Measurements from ENCODE around the gene SLC29A4. TPM values are rescaled to one million over a fixed set of nuclear protein-coding genes. Genes with fewer than 3 reads are reported as not detected.
A peak's percentile ranks its signal among the peaks of the same experiment; 100 is the strongest.

SLC29A4 gene
- total RNA-seq, 1 donor from 2014 or later, result 39.0 TPM

DNA sequence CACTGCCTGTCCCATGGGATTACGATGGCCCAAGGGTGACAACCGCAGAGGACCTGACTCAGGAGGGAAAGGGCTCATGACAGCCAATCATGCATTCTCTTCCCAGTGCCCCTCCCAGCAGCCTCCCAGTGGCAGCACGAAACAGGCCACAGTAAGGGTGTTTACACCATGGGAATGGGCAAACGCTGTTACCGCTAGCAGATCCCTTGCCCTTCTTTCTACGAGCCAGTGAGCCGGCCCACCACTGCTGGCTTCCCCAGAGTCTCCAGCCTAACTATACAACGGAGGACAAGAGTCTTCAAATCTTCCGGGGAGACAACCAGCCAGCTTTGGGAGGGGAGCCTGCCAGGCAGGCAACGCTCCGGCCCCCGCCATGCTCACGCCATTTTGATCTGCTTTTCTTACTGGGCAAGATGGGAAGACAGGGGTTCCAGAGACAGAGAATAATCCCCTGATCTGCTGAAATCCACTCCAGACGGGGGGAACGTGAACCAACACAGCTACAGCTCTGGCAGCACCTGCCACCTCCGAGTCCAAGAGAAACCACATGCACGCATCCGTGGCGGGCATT is 69.8 kb downstream of the SLC29A4 start:
- DNase-seq (ENCODE audit: low read depth), result no peak

DNA sequence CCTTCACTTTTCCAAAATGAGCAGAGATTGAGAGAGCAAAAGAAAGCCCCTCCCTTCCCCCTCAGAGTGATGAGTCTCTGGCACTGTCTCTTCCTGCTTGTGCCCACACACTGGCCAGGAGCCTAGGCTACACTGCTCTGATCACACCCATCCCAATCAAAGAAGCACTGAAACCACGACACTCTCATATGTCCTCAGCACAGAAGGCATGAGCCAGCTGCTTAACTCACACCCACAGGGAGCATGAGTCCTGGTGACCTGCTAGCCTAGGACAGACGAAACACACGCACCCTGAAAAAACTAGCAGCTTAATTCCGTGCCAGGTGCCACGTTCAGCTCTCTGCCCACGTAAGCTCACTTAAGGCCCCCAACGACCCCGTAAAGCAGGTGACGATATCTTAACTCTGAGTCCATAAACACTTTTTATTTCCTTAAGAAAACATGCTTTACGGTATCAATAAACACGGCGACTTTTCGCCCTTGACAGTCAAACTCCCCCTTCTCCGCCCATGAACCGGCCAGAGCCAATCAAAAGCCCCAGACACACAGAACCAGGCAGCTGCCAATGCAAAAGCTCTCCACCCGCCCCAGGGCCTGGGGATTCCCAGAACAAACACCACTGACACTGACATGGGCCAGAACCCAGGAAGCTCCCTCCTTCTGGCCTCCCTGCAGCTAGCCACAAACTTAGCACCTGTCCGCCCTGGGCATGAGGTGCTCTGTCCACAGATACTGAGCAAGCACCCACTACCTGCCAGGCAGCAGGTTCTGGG is 71.9 kb downstream of the SLC29A4 start:
- DNase-seq (ENCODE audit: low read depth), result peak; percentile 35

Other genes starting within 250 kb of the SLC29A4 start
- gene RBAK, start 237.1 kb upstream of the SLC29A4 start, total RNA-seq, result 8.9 and 20.8 TPM in 2 replicates
- gene WIPI2, start 92.7 kb upstream of the SLC29A4 start, total RNA-seq, result 61.8 and 75.2 TPM in 2 replicates
- 9.9 and 91.0 TPM in 2 replicates for gene TNRC18, start 140.9 kb downstream of the SLC29A4 start, total RNA-seq
- gene FBXL18, start 230.9 kb downstream of the SLC29A4 start, total RNA-seq, result 8.3 and 10.8 TPM in 2 replicates
- gene ACTB, start 247.7 kb downstream of the SLC29A4 start, total RNA-seq, result 3,521 and 4,445 TPM in 2 replicates